GM19328 (cell line): ENCODE data around the gene MAP7.
A peak's percentile ranks its signal among the peaks of the same experiment; 100 is the strongest.

Experiments
- ATAC-seq: cut with Tn5 transposase; IDR thresholded peaks from one replicate; pipeline ENCODE4 v1.9.1; 2021; ENCODE audit warnings: mild to moderate bottlenecking, moderate library complexity; ENCODE audit not compliant: unreplicated experiment

MAP7 gene

GRCh38 chr6:136566007-136566487 lies 15.8 kb upstream of the MAP7 start:
- ATAC-seq: no peak

GRCh38 chr6:136564180-136564579 lies 14.0 kb upstream of the MAP7 start:
- no peak for ATAC-seq

- ATAC-seq: no peak
Observed at GRCh38 chr6:136563386-136564152, 13.3 kb upstream of the MAP7 start.

- ATAC-seq: no peak
Observed at GRCh38 chr6:136562211-136562610, 12.0 kb upstream of the MAP7 start.

- ATAC-seq: no peak
Observed at GRCh38 chr6:136553166-136553787, 3.1 kb upstream of the MAP7 start.

- ATAC-seq: no peak
Observed at GRCh38 chr6:136552054-136552453, 1.8 kb upstream of the MAP7 start.

- ATAC-seq: no peak
Observed at GRCh38 chr6:136551103-136551502, 881 bp upstream of the MAP7 start.

- peak; percentile 45 for ATAC-seq
Observed at GRCh38 chr6:136550045-136550329, 235 bp downstream of the MAP7 start.

GRCh38 chr6:136549300-136550044 lies 750 bp downstream of the MAP7 start:
- no peak for ATAC-seq

- ATAC-seq: no peak
Observed at GRCh38 chr6:136548582-136549299, 1.5 kb downstream of the MAP7 start.

GRCh38 chr6:136547871-136548270 lies 2.4 kb downstream of the MAP7 start:
- no peak for ATAC-seq

- ATAC-seq: no peak
Observed at GRCh38 chr6:136547336-136547735, 2.9 kb downstream of the MAP7 start.

GRCh38 chr6:136546331-136546730 lies 3.9 kb downstream of the MAP7 start:
- no peak for ATAC-seq

GRCh38 chr6:136544326-136544725 lies 5.9 kb downstream of the MAP7 start:
- no peak for ATAC-seq

GRCh38 chr6:136541395-136541794 lies 8.8 kb downstream of the MAP7 start:
- ATAC-seq: no peak

- no peak for ATAC-seq
Observed at GRCh38 chr6:136539967-136540652, 10.1 kb downstream of the MAP7 start.

GRCh38 chr6:136538836-136539235 lies 11.4 kb downstream of the MAP7 start:
- ATAC-seq: no peak

GRCh38 chr6:136535880-136536650 lies 14.2 kb downstream of the MAP7 start:
- no peak for ATAC-seq

- ATAC-seq: no peak
Observed at GRCh38 chr6:136535017-136535765, 15.0 kb downstream of the MAP7 start.
